Rectal smooth muscle tissue (tissue), 1 donor: Measurements from ENCODE around the gene PHF2.

ENCODE experiments used
- H3K27ac ChIP-seq: one replicate; pipeline ENCODE4 v1.7.0; 2013; ENCODE audit warnings: low read depth, low read length, inconsistent platforms
- H3K27me3 ChIP-seq: one replicate; pipeline ENCODE4 v1.7.0; 2013; ENCODE audit warnings: low read length; ENCODE audit not compliant: control insufficient read depth, insufficient read depth
- H3K36me3 ChIP-seq: one replicate; pipeline ENCODE4 v1.7.0; 2013; ENCODE audit warnings: low read length; ENCODE audit not compliant: control insufficient read depth, insufficient read depth
- H3K4me1 ChIP-seq: one replicate; pipeline ENCODE4 v1.7.0; 2013; ENCODE audit warnings: low read length; ENCODE audit not compliant: control insufficient read depth, insufficient read depth
- H3K4me3 ChIP-seq: one replicate; pipeline ENCODE4 v1.7.0; 2013; ENCODE audit warnings: low read length
- H3K9ac ChIP-seq: one replicate; pipeline ENCODE4 v1.7.0; 2013; ENCODE audit warnings: low read length

The PHF2 gene

DNA sequence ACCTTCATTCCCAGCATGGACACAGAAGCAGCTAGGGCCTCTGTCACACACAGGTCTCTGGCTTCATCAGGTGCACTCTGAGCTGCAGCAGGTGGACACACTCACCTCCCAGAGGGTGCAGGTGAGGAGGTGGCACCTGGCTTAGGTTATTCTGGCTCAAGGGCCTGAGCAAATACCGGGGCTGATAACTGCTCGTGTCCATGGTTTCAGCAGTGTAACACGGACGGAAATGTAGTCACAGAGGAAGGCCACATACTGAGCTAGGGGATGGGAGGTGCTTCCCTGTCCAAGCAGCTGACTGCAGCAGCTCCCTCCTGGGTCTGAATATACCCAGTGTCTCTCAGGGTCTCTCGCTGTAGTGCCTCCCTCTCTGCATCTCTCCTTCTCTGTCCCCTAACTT is 5.7 kb downstream of the PHF2 start:
- H3K4me3 ChIP-seq, result no peak overlapping the region
- H3K4me1 ChIP-seq, result peaks cover 16% of the 10 kb centered on the region
- H3K27ac ChIP-seq, result no peak overlapping the region
- no peaks in the 10 kb centered on the region for H3K27me3 ChIP-seq
- H3K36me3 ChIP-seq, result no peaks in the 10 kb centered on the region
- no peak overlapping the region for H3K9ac ChIP-seq

DNA sequence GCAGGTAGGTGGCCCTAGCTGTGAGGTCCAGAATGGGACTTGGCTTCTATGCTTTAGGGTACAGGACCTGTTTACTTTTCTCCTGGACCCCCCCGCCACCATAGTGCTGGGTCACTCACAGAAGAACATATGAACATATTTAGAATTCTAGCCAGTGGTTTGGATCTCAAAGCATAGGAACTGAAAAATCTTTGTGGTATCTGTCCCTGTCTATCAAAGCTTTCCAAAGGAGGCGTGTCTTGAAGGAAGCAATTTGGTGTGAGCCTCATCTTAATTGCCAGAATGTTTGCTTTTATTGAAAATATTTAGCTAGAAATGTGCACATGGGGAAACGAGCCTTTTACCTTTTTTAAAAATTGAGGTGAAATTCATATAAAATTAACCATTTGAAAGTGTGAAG is 6.2 kb downstream of the PHF2 start:
- no peak overlapping the region for H3K9ac ChIP-seq
- H3K4me3 ChIP-seq, result no peak overlapping the region
- peaks cover 16% of the 10 kb centered on the region for H3K4me1 ChIP-seq
- no peaks in the 10 kb centered on the region for H3K36me3 ChIP-seq
- H3K27me3 ChIP-seq, result no peaks in the 10 kb centered on the region
- H3K27ac ChIP-seq, result no peak overlapping the region

DNA sequence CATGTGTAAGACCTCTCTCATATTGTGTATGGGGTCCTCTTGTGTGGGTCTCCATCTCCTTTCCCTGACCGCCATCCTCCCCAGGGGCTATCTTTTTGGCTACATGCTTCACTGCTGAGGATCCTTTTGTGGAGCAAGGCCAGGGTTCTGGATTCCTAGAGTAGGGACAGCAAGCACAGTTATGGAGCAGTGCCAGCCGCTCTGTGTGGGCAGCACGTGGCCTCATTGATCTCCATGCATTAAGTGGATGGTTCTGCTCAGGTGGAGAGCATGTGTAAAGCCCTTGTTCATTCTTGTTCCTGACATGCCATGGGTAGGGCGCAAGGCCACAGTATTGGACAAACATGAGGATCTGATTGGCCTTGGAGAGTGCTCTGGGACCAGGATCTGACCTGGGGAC is 8.9 kb downstream of the PHF2 start:
- Histone ChIP-seq H3K27me3 (no peaks in the 10 kb centered on the region), H3K4me3 (no peak overlapping the region), H3K9ac (no peak overlapping the region), H3K36me3 (no peaks in the 10 kb centered on the region), H3K4me1 (peaks cover 10% of the 10 kb centered on the region), H3K27ac (no peak overlapping the region)

DNA sequence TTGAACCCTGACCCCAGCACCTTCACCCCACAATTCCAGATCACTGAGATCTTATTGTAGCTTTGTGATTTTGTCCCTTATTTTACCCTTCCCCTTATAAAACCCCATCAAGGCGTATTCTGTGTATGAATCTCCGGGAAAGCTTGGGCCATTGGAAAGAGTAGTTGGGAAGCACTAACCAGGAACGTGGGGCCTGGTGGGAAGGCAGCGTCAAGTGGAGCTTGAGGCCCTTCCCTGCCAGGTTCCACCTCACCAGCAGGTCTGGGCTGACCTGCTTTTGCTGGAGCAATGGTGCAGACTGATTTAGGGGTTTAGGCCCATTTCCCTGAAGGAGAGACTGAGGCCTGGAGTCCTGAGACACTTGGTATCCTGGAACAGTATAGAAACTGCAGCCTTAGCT is 9.3 kb downstream of the PHF2 start:
- H3K27me3 ChIP-seq, result no peaks in the 10 kb centered on the region
- H3K36me3 ChIP-seq, result no peaks in the 10 kb centered on the region
- no peak overlapping the region for H3K4me3 ChIP-seq
- peaks cover 9% of the 10 kb centered on the region for H3K4me1 ChIP-seq
- no peak overlapping the region for H3K27ac ChIP-seq
- no peak overlapping the region for H3K9ac ChIP-seq

DNA sequence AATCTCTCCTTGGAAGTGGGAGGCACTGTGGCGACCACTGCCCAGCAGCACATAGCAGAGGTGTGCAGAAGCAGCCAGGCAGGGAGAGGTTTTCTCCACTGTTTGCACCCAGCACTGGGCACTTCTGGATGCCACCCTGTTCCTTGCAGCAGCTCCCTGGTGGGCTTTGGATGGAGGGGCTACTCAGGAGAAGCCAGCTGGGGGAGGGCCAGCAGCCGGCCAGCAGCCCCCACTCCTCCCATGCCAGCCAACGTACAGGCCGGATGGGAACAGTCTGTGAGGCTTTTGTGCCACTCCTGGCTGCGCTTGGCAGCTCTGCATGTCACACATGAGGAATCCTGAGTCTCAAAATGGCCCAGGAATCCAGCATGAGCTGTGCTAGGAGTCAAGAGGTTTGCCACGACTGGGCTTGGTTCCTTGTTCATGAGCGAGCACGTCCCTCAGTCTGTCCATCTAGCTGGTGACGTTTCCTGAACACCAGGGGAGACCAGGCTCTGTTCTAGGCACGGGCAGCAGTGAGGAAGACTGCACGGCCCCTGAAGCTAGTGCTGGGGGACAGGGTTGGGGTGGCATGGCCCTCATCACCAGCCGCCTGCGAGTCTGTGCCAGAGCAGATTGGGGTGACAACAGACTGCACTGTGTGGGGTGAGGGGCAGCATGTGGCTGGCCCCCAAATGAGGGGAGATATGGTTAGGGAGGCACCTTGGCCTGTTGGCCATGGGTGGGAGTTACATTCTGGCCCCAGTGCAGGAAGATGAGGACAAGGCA is 10.1 kb downstream of the PHF2 start:
- Histone ChIP-seq H3K27ac (no peak overlapping the region), H3K4me3 (no peak overlapping the region)

DNA sequence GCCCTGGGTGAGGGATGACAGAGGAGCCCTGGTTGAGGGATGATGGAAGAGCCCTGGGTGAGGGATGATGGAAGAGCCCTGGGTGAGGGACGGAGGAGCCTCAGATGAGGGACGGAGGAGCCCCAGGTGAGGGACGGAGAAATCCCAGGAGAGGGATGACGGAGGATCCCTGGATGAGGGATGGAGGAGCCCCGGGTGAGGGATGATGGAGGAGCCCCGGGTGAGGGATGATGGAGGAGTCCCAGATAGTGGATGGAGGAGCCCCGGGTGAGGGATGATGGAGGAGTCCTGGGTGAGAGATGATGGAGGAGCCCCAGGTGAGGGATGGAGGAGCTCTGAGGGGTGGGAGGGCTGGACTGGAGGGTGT is 10.9 kb downstream of the PHF2 start:
- no peak overlapping the region for H3K4me3 ChIP-seq
- no peaks in the 10 kb centered on the region for H3K36me3 ChIP-seq
- H3K4me1 ChIP-seq, result peaks cover 3% of the 10 kb centered on the region
- no peak overlapping the region for H3K9ac ChIP-seq
- no peaks in the 10 kb centered on the region for H3K27me3 ChIP-seq
- no peak overlapping the region for H3K27ac ChIP-seq

More for the DNA sequence above, 10.1 kb downstream of the PHF2 start:
- Histone ChIP-seq H3K27me3 (no peaks in the 10 kb centered on the region), H3K9ac (no peak overlapping the region), H3K4me1 (peaks cover 3% of the 10 kb centered on the region), H3K36me3 (no peaks in the 10 kb centered on the region)

DNA sequence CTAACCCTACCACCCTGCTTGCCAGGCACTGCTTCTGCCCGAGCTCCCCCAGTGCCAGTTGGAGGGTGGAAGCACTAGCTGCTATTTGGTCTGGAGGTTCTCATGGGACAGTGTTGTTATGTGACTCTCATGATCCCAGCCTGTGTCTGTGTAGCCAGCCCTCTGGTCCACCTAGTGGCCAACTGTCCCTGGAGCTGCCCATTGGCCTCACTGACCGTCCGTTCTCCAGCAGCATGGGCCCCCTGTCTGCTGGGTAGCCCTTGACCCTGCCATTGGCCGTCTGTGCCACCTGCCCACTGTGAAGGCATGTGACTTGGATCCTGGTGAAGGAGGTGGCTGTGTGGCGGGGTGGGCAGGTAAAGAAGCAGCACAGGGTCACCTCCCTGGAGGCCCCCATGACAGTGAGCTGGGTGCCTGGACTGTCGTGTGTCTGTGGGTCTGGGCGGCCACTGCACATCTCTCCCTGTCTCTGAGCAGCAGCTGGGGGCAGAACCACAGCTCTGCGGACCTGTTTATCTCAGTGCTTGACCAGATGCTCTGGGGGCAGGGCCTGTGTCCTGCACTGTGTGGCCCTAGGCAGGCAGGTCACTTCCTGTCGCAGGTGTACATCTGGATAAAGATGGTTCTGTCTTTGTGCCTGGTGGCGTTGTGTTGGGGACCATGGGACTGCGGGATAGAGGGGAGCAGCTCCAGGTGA is 11.4 kb downstream of the PHF2 start:
- Histone ChIP-seq H3K27me3 (no peaks in the 10 kb centered on the region), H3K27ac (no peak overlapping the region), H3K36me3 (no peaks in the 10 kb centered on the region), H3K4me3 (no peak overlapping the region), H3K4me1 (peaks cover 3% of the 10 kb centered on the region), H3K9ac (no peak overlapping the region)

DNA sequence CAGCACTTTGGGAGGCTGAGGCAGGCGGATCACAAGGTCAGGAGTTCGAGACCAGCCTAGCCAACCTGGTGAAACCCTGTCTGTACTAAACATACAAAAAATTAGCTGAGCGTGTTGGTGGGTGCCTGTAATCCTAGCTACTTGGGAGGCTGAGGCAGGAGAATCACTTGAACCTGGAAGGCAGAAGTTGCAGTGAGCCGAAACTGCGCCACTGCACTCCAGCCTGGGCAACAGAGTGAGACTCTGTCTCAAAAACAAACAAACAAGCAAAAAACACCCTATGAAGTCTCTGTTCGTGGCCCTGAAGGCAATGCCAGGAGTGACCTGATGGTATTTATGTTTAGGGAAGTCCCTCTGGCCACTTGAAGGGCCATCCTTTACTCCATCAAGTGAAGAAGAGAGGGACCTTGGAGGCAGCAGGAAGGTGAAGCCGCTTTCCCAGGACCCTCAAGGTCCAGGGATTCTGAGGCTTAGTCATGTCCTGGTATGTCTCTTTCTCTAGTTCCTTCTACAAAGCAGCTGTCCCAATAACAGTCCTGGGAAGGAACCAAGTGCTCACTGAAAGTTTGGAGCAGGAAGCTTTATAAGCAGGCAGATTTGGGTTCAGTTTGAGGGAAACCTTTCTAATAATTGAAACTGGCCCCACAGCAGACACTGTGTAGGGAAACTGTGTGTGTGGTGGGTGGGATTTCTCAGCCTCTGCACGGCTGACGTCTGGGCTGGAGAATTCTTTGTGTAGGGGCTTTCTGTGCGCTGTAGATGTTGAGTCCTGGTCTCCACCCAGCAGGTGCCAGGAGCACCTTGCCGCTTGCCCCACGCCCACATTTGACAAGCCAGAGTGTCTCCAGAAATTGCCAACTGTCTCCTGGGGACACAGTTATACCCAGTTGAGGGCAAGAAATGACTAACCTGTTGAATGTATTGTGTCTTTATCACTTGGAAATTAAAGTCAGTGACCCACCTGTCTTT is 12.5 kb downstream of the PHF2 start:
- Histone ChIP-seq H3K36me3 (no peaks in the 10 kb centered on the region), H3K27ac (no peak overlapping the region), H3K4me3 (no peak overlapping the region), H3K9ac (no peak overlapping the region), H3K27me3 (no peaks in the 10 kb centered on the region), H3K4me1 (peaks cover 3% of the 10 kb centered on the region)

DNA sequence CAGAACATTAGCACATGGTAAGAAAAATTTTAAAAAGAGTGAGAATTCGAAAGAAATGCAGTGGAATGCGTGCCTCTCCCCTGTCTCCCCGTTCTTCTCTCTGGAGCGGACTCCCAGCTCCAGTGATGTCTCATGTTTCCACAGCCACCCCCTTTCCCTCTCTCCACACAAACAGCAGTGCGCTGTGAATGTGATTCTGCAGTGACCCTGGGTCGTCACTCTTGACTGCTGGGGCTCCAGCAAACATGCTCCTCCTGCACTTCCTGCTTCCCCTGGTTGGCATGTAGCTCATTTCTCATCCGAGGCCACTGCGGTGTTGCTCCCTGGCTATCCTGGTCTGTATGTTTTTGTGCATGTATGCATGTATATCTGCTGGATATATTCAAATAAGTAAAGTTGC is 13.3 kb downstream of the PHF2 start:
- Histone ChIP-seq H3K27ac (no peak overlapping the region), H3K4me1 (peaks cover 3% of the 10 kb centered on the region), H3K4me3 (no peak overlapping the region), H3K36me3 (no peaks in the 10 kb centered on the region), H3K27me3 (no peaks in the 10 kb centered on the region), H3K9ac (no peak overlapping the region)

DNA sequence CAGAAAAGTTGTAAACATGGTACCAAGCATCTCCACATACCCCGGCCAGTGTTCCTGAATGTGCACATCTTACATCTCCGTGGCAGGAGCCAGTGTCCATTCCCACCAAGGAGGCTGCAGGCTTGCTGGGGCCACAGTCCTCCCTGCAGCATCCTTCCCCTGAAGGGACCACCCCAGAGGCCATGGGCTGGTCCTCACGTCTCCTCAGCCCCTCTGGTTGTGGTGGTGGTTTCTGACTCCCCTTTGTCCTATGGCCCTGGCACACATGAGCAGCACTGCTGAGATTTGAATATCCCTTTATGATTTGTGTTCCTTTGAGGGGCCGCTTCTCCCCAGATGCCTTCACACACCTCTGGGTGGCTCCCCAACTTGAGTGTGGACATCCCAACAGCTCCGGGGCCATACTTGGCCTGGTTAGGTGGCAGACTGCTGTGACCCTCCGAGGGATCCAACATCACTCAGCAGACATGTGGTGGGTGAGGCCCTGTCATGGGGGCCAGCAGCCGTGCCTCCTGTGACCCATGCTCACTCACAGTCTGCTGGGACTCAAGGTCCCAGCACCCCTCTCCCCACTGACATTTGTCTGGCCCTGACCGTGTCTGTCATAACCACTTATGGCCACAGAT is 14.3 kb downstream of the PHF2 start:
- H3K27me3 ChIP-seq, result no peaks in the 10 kb centered on the region
- no peak overlapping the region for H3K9ac ChIP-seq
- H3K4me3 ChIP-seq, result no peak overlapping the region
- no peaks in the 10 kb centered on the region for H3K36me3 ChIP-seq
- no peak overlapping the region for H3K27ac ChIP-seq
- H3K4me1 ChIP-seq, result peaks cover 3% of the 10 kb centered on the region

DNA sequence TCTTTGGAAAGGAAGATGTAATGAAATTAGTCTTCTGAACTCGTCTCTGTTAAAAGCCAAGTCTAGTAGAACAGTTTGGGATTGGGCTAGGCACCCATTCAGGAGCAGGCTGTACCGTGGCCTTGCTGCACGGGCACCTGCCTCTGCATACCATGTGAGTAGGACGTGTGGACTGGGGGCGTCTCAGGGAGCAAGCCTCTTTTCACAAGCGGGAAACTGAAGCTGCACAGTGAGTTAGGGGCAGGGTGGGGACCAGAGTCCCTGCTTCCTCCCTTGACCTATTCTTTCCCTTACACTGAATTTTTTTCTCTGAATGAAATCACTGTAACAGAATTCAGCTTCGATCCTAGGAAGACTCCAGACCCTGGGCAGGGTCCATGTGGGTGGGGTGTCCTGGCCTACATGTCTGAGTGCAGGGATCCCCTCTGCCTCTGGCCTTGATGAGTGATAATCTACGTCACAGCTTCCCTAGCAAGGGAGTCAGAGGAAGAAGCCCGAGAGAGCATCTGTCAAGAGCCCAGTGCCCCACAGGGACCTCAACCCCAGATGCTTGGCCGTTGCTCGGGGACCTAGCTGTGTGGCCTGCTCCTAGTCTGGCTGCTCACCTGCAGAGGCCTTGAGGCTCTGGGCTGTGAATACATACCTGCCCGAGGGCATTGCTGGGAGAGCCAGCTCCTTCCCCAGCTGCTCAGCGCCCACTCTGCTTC is 15.1 kb downstream of the PHF2 start:
- H3K4me1 ChIP-seq, result peaks cover under 1% of the 10 kb centered on the region
- no peak overlapping the region for H3K9ac ChIP-seq
- no peaks in the 10 kb centered on the region for H3K27me3 ChIP-seq
- no peaks in the 10 kb centered on the region for H3K36me3 ChIP-seq
- H3K4me3 ChIP-seq, result no peak overlapping the region
- H3K27ac ChIP-seq, result no peak overlapping the region
